D341Med (cell line): ENCODE results near the gene FBXO31.

ENCODE experiments used
- DNase-seq: peaks from one replicate; pipeline ENCODE4 v3.0.0; 2012; ENCODE audit warnings: low spot score

FBXO31 gene

GRCh38 chr16:87309620-87310525 lies 73.7 kb downstream of the FBXO31 start:
- DNase-seq: no peak

DNA sequence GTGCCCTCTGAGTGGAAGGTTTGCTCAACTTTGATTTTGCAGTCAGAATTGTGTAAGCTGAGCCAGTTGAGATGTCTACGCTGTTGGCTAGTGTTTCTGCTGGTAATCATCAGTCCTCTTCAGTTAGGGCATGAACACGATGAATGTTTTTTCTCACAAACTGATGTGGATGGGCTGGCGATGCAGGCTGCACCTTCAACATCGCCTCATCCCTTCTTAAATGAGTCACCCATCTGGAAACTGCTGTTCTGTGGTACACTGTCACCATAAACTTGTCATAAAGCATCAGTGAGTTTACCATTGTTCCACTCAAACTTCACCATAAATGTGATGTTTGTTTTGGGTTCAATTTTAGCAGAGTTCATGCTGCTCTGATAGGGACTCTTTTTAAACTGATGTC lies 74.8 kb downstream of the FBXO31 start:
- DNase-seq: no peak

- no peak for DNase-seq
These were observed 77.1 kb downstream of the FBXO31 start for GRCh38 chr16:87306516-87306915.

DNA sequence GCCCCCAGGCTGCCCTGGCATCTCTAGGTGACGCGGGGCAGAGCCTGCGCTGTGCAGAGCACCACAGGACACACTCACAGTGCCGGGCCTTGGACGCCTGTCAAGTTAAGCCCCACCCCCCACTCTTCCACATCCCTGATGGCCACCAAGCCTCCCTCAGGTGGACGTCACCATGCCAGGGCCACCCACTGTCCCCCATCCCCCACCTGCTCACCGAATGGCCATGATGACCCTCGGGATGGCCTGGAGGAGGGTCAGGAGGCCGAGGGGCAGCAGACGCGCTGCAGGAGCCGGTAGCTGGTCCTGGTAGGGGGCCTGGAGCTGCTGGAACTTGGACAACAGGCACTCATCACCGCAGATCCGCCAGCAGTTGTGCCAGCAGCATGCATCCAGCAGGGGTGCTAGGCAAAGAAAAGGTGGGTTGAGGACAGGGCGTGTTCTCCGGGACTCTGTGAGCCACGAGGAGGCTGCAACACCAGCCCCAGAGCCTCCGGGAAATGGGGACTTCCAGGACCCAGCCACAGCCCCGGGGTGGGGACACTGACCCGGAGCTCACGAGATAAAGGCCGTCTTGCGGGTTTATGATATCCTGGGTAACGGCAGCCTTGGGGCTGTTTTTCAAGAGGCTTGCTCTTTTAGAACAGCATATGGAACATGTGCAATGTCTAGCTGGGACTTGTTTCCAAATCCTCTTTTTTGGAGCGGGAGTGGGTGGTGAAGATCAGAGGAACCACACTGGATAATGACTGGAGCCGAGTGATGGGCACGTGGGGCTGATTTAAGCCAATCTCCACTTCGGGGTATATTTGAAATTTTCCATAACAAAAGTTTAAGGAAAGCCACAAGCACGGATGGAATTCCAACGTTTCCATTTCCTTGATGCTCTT lies 77.8 kb downstream of the FBXO31 start:
- no peak for DNase-seq

GRCh38 chr16:87304951-87305350 lies 78.6 kb downstream of the FBXO31 start:
- DNase-seq: no peak

DNA sequence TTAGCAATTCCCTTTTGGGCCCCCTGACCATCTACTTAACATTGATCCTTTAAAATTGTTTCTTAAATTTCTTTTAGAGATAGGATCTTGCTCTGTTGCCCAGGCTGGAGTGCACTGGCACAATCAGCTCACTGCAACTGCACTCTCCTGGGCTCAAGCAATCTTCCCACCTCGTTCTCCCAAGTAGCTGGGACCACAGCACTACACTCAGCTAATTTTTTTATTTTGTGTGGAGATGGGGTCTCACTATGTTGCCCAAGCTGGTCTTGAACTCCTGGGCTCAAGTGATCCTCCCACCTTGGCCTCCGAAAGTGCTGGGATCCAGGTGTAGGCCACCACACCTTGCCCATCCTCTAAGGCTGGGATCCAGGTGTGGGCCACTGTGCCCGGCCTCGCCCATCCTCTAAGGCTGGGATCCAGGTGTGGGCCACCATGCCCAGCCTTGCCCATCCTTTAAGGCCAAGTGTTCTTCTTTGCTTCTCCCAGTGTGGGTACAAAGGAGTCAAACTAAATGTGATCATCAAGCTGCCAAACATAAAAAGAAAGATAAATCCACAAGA lies 79.5 kb downstream of the FBXO31 start:
- no peak for DNase-seq

- no peak for DNase-seq
These were observed 80.1 kb downstream of the FBXO31 start for GRCh38 chr16:87303431-87303930.

DNA sequence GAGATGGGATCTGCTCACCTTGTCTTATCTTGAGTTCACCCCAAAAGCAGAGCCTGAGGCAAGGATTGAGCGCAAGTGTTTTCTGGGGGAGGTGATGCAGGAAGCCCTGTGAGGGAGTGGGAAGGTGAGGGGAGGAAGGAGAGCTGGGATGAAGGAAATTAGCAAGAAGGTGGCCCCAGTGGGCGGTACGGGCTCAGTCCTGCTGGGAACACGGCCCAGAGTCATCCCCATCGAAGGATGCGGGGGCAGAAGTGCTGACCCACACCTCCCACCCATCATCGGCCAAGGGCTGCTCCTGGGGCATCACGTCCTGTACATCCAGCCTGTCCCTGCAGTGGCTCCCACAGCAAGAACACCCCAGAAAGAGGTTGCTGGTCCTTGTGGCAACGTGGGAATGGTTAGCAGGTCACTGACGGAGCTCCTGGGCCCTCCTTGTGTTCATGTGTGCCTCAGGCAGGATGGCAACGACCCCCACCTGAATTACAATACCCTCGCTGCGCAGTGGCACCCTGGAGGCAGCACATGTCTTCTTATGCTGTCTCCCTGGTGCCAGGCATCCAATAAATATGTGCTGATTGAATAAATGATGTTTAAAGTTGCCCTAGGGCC lies 84.6 kb downstream of the FBXO31 start:
- no peak for DNase-seq

DNA sequence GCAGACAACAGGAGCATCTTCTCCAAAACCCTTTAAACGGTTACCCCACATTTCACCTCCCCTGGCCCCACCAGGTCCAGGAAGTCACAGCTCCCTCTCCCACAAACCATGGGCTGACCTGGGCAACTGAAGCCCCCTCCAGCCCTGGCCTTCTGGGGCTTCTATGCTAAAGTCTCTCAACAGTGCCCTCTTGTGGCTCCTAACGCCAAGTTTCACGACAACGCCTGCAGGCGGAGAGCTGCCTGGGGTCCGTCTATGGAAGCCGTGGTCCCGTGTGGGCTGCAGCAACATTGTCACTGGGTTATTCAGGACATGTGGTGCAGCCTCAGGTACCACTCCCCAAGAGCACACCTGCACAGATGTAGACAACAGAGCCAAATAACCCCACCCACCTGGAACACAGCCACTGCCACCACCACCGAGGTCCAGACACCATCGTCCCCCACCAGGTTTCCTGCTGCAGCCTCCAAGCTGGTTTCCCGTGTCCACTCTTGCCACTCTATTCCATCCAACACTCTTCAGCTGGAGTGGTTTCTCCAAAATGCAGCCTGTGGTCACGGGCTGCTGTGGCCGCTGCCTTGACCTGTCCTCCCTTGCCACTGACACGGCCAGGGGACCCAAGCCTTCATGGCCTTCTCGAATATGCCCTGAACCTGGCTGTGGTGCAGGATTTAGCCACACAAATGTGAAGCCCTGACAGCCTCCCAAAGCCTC lies 85.5 kb downstream of the FBXO31 start:
- DNase-seq: peak; percentile 73

DNA sequence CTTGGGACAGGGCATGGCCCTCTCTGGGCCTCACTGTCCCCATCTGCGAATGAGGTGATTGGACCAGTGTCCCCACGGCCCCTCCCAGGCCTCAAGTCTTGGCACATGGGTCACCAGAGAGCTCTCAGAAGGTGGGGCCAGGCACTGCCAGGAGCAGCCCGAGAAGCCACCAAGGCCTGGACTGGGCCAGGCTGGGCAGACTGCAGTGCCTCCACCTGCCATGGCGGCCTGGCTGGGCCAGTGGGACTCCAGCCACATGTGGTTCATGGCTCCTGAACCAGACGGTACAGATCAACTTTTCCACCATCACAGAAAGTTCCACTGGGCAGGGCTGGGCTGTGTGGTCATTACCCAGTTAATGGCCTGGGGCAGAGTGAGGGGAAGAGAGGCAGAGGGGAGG lies 86.2 kb downstream of the FBXO31 start:
- DNase-seq: no peak

DNA sequence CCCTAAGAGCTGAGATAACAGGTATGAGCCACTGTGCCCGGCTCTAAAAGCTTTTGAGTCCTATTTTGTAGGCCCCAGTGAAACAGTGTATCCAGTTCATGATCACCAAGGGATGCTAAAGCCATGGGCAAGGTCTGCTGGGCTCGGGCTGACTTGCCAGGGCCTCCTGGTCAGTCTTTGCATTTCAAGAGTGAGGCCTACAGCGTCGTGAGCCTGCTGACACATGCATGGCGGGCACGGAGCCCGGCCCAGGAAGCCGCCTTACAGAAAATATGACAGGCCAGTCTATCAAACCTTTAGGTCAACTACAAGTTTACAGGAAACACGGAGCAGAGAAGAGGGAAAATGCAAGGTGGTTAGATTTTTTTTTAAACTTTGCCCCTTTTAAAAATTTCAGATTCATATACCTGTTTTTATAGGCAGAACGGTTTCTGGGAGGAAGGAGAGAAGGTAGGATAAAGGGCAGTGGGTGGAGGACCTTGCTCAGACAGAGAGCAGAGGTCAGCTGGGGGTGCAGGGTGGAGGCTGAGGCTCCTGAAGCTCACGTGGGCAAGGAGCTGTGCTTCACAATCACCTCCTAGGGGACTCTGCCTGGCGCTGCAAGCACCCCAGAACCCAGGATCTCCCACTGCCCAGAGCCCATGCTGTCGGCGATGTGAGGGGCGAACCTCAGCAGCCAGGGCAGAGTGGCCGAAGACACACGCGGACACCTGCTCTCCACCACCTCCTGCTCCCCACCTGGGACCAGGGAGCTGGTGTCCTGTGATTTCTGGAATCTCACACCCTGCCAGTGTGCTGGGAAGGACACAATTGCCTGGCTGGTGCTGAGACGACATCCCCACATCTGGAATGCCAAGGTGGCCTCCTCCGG lies 87.7 kb downstream of the FBXO31 start:
- DNase-seq: no peak

GRCh38 chr16:87295259-87295658 lies 88.3 kb downstream of the FBXO31 start:
- DNase-seq: no peak

- no peak for DNase-seq
These were observed 89.6 kb downstream of the FBXO31 start for GRCh38 chr16:87293990-87294389.

DNA sequence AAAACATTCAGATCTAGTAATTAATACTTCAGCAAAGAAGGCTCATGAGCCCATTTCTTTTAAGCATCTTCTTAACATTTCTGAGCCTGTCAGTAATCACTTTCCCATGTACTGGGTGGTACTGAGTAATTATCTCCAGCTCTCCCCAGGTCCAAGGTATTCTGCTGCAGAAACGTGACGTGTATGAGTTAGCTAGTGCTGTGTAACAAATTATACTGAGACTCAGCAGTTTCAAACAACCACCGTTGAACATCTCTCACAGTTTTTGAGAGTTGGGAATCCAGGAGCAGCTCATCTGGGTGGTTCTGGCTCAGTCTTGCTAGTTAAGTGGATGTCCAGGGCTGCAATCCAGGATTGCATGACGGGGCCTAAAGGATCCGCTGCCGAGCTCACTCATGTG lies 91.6 kb downstream of the FBXO31 start:
- DNase-seq: no peak

DNA sequence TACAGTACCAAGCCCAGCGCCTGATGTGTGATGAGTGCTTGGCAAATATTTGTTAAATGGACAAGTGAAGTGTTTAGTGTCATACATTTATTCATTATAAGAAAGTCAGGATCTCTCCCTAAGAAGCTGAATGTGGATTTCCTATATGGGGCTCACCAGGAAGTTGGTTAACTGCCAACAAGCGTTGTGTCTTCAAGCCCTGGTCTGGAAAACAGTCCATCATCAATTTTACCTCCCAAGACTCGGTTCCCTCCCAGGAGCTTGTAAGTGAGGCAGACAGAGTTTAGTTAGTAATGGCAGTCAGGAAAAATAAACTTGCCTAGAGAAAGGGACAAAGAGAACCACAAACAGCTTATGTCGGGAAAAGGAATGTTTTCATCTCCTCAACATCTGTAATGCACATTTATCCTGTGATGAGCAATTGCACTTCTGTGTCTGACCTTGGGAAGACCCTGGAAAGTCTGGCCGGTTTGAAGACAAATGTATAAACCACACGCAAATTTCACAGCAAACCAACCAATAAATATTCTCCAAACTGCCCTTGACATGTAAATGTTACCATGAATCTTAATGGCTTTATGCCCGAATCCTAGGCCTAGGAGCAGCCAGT lies 94.7 kb downstream of the FBXO31 start:
- DNase-seq: no peak

GRCh38 chr16:87286839-87287626 lies 96.5 kb downstream of the FBXO31 start:
- DNase-seq: no peak

GRCh38 chr16:87284183-87284582 lies 99.4 kb downstream of the FBXO31 start:
- no peak for DNase-seq

DNA sequence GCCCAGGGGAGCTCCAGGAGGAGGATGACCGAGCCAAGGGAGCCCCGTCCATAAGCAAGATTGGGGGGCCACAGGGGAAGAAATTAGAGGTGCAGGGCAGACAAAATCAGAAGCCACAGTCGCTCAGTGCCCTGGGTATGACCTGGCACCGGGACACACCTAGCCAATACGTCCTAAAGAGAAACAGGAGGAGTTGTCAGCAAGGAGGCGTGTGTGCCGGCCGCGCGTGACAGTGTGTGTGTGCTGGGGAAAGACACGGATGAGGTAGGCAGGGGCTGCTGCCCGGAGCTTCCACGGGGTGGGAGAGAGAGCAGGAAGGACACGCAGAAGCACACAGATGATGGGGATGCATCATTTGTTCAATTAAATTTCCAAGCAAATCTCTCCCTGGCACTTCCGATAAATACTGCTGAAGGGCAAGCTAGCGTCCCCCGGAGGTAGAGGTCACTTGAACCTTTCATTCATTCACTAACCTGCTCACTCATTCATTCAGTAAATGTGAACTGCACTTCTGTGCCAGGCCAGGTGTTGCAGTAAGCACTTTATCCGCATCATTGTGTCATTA lies 104.4 kb downstream of the FBXO31 start:
- DNase-seq: no peak
